T-helper 17 cell (primary cell): ENCODE measurements around the gene CNDP1. TPM values are rescaled to one million over a fixed set of nuclear protein-coding genes. Genes with fewer than 3 reads are reported as not detected.

Experiments used
- ATAC-seq: fragments of 150-1000 bp; cut with Tn5 transposase; 2 replicates; pipeline ENCODE4 v1.10.0; 2021; ENCODE audit warnings: mild to moderate bottlenecking, moderate library complexity
- DNase-seq, 3 donors: peaks; one replicate each; pipeline versions ENCODE4 v3.0.0 to v3.0.0-alpha.2; 2020 to 2021
- H3K9me3 ChIP-seq: one replicate; pipeline ENCODE4 v1.7.0; 2013; ENCODE audit warnings: low read length, mild to moderate bottlenecking; ENCODE audit not compliant: control insufficient read depth, poor library complexity, severe bottlenecking
- H3K27ac Mint-ChIP-seq: one replicate; pipeline ENCODE4 v1.8.0; 2022; ENCODE audit warnings: mild to moderate bottlenecking, moderate library complexity, mixed read lengths
- H3K27me3 Mint-ChIP-seq: one replicate; pipeline ENCODE4 v1.8.0; 2022; ENCODE audit warnings: mixed read lengths
- H3K36me3 Mint-ChIP-seq: one replicate; pipeline ENCODE4 v1.8.0; 2022; ENCODE audit warnings: low read depth, mixed read lengths
- H3K4me1 Mint-ChIP-seq: one replicate; pipeline ENCODE4 v1.8.0; 2022; ENCODE audit warnings: mild to moderate bottlenecking, mixed read lengths
- H3K4me3 Mint-ChIP-seq: one replicate; pipeline ENCODE4 v1.8.0; 2022; ENCODE audit warnings: mild to moderate bottlenecking, moderate library complexity, mixed read lengths
- total RNA-seq, 4 donors: library from RNA in 2 of 4; stranded (reverse) in 2 of 4; gene quantifications; one replicate each; pipeline ENCODE4 v1.2.3 and lab custom pipeline; 2022 to 2026

The CNDP1 gene
- total RNA-seq, 2 donors from 2014 or later = 0.20 to 0.23 TPM

DNA sequence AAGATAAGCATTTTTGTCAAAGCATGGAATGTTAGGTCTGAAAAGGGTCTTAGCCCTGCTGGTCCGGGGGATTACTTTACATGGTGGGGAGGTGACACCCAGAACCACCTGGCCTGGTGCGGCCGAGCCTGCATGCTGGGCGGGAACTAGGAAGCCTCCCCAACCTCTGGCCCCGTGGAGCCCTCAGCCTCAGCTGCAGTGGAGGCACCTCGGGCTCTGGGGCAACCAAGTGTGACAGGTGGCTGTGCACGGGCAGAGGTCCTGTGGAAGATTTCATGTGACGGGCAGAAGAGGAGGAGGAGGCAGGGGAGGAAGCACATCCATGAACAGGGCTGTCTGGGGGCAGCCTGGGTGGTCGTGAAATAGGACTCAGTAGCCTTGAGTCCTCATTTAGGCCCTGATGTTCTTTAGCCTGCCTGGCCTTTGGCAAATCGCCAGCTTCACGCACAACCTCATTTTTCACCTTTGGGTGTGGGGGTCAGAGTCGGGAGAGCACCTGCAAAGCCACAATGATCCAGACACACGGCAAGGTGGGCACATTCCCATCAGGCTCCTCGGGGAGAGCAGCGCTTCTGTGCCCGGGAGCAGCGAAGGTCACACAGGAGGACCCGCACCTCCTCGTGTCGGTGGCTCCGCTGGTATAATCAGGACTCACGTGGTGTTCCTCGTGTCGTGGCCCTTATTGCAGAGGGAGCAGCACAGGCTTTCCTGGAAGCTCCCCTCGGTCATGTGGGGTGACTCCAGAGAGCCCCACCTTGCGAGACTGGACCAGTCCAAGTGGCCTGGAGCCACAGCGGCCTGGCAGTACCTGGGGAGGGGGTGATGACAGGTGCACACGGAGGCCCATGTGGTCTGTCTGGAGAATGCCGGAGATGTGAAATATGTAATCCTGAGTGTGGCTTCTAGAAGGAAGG, 24.2 kb upstream of the CNDP1 start:
- Mint-ChIP-seq H3K36me3 (peaks cover 20% of the 10 kb centered on the region), H3K27me3 (no peaks in the 10 kb centered on the region), H3K4me1 (peaks cover 20% of the 10 kb centered on the region), H3K4me3 (no peak overlapping the region), H3K27ac (peak overlapping the region; percentile 16)
- no peak for ATAC-seq
- DNase-seq = no peak
- no peaks in the 10 kb centered on the region for H3K9me3 ChIP-seq

DNA sequence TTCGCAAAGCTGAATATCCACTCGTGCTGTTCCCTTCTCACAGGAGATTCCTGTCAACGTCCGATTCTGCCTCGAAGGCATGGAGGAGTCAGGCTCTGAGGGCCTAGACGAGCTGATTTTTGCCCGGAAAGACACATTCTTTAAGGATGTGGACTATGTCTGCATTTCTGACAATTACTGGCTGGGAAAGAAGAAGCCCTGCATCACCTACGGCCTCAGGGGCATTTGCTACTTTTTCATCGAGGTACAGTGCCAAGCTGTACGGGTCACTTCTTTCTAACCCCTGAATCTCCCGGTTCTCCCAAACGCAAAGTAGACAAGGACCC, 23.6 kb upstream of the CNDP1 start:
- no peak overlapping the region for H3K4me3 Mint-ChIP-seq
- ATAC-seq = no peak
- DNase-seq = no peak
- no peaks in the 10 kb centered on the region for H3K27me3 Mint-ChIP-seq
- H3K27ac Mint-ChIP-seq = peak overlapping the region; percentile 16
- H3K4me1 Mint-ChIP-seq = peaks cover 18% of the 10 kb centered on the region
- no peaks in the 10 kb centered on the region for H3K9me3 ChIP-seq
- peaks cover 18% of the 10 kb centered on the region for H3K36me3 Mint-ChIP-seq

DNA sequence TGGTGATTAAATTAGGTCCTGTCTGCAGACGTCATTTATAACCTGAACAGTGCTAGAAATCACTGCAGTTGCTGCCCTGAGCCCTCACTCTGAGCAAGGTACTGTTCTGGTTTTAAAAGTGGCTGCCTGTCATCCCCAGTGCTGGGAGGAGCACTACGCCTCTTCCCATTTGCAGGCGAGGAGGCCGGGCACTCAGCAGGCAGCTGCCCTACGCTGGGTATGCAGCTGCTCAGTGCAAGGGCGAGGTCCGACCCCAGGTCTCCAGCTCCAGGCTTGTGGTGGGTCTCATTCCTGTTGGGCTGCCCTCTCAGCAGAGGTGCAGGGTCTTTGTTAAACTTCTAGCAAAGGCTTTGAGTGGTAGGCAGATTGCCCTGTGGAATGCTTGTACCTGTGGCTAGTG, 22.5 kb upstream of the CNDP1 start:
- Mint-ChIP-seq H3K4me3 (no peak overlapping the region), H3K36me3 (peaks cover 15% of the 10 kb centered on the region), H3K27me3 (no peaks in the 10 kb centered on the region), H3K4me1 (peaks cover 16% of the 10 kb centered on the region), H3K27ac (peak overlapping the region; percentile 29)
- no peaks in the 10 kb centered on the region for H3K9me3 ChIP-seq
- ATAC-seq (no peak), DNase-seq (no peak)

DNA sequence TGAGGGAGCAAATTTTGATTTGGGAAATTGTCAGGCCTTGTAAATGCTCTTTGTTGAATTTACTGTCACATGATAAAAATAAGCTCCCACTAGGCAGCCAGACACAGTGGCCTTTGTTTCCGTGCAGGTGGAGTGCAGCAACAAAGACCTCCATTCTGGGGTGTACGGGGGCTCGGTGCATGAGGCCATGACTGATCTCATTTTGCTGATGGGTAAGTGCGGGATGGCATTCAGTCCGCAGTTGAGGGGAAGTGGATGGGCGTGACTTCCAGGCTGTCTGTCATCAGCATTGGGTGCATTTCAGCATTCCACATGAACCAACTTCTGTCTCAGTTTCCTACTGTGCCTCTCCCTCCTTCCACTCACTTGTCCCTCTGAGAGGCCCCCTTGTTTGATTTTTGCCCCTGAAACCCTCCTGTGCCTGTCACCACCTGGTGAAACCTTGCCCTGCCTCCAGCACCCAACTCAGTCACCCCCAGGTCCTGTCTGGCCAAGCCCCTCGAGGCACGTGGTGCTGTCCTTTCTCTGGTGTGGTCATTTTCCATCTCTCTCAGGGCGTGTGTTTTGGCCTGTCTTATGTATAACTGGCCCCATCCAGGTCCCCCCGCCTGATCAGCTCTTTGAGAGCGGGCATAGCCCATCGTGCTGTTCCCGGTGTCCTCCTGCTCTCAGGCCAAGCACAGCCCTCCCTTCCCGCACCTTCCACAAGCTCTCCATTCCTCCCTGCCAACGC, 21.8 kb upstream of the CNDP1 start:
- Mint-ChIP-seq H3K4me1 (peaks cover 12% of the 10 kb centered on the region), H3K27me3 (no peaks in the 10 kb centered on the region), H3K4me3 (no peak overlapping the region), H3K36me3 (peaks cover 11% of the 10 kb centered on the region), H3K27ac (no peak overlapping the region)
- ATAC-seq = no peak
- no peak for DNase-seq
- H3K9me3 ChIP-seq = no peaks in the 10 kb centered on the region

DNA sequence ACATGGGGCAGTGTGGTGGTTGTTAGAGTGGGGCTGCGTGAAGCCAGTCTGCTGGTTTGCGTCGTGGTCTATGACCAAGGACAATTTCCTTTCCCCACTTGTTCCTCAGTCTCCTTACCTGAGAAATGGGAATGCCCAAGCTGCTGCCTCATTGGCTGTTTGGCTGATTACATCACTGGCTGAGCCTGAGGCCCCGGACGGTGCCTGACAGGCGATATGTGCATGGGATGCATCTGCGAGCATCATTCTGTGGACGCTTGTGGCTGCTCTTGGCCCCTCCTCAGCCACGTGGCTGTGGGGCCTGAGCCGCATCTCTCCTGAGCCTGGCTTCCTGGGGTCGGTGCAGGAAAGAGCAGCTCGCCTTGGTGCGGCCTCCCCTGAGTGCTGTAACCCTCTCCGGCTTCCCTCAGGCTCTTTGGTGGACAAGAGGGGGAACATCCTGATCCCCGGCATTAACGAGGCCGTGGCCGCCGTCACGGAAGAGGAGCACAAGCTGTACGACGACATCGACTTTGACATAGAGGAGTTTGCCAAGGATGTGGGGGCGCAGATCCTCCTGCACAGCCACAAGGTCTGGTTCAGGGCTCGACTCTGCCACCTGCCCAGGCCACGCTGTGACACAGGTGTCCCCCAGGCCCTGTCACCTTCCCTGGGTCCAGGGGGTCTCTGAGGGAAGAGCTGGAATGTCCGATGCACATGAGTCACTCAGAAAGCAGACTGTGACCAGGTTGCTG, 21.0 kb upstream of the CNDP1 start:
- Mint-ChIP-seq H3K4me1 (peaks cover 8% of the 10 kb centered on the region), H3K27me3 (no peaks in the 10 kb centered on the region), H3K4me3 (no peak overlapping the region), H3K27ac (no peak overlapping the region), H3K36me3 (peaks cover 9% of the 10 kb centered on the region)
- ATAC-seq (no peak), DNase-seq (no peak)
- H3K9me3 ChIP-seq = no peaks in the 10 kb centered on the region

DNA sequence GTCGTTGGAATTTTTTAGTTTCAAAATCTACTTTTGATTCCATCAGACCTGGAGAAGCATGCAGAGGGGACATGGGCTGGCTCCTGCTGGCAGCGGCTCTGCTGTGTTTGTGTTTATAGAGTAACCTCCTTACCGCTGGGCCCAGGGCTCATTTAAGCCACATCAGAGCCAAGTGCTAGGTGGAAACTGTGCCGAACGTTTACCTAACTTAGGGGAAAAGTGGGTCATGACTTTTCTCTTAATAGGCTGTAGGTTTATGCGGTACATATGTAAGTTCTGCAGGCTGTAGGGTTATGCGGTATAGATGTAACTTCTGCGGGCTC, 20.5 kb upstream of the CNDP1 start:
- H3K27ac Mint-ChIP-seq = no peak overlapping the region
- H3K4me3 Mint-ChIP-seq = no peak overlapping the region
- H3K27me3 Mint-ChIP-seq = no peaks in the 10 kb centered on the region
- H3K36me3 Mint-ChIP-seq = peaks cover 9% of the 10 kb centered on the region
- DNase-seq (no peak), ATAC-seq (no peak)
- H3K4me1 Mint-ChIP-seq = peaks cover 8% of the 10 kb centered on the region
- no peaks in the 10 kb centered on the region for H3K9me3 ChIP-seq

DNA sequence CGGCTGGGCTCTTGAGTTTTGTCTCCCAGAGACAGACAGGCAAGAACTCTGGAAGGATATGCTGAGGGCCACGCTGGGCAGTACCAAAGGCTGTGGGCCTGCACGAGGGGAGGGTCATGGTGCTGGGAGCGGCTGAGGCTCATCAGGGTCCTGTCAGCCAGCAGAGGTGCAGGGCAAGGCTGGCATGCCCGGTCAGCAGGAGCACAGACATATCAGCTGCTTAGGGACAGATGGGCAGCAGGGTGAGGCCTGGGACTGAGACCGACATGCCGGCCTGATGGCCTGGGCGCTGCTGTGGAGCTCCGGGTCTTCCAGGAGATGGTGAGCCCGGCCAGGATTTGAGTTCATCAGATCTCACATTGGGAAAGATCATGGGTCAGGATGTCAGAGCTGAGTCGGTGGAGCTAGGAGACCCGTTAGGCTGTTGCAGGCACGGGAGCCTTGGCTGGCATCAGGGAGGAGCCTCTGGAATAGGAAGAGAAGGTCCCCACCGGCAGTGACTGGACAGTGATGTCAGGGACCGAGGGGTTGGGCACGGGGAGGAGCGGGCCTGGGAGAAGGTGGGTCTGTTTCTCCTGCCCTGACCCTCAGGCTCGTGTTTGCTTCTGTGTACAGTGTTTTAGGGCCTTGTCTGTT, 19.3 kb upstream of the CNDP1 start:
- H3K9me3 ChIP-seq = no peaks in the 10 kb centered on the region
- Mint-ChIP-seq H3K4me3 (no peak overlapping the region), H3K4me1 (peaks cover 8% of the 10 kb centered on the region), H3K27me3 (no peaks in the 10 kb centered on the region), H3K36me3 (peaks cover 9% of the 10 kb centered on the region), H3K27ac (no peak overlapping the region)
- DNase-seq (no peak), ATAC-seq (no peak)

DNA sequence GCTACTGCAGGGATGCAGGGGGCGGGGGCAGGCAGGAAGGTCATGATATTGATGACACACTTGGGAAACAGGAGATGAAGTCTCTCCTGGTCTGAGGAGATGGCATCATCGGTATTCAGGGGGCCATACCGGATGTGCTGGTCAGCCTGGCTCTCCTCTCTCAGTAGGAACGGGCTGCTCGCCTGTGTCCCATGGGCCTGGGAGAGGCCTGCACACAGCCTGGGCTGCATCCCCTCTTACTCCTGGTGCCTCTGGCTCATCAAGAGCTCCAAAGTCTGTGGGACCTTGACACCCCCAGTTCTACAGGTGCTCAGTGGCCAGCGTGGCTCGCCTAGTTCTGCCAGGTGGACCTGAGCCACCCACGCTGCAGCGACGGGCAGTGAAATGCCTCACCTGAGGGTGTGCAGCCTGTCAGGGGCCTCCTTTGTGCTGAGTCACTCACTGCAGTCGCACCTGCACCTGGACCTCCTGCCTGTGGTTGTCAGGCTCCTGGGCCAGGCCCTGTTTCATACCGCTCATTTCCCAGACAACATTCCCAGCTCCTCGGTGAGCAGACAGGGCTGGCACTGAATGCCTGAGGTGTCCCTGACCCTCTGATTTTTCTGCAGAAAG, 18.6 kb upstream of the CNDP1 start:
- Mint-ChIP-seq H3K27me3 (no peaks in the 10 kb centered on the region), H3K4me3 (no peak overlapping the region), H3K36me3 (peaks cover 9% of the 10 kb centered on the region), H3K4me1 (peaks cover 8% of the 10 kb centered on the region), H3K27ac (no peak overlapping the region)
- no peak for DNase-seq
- no peak for ATAC-seq
- no peaks in the 10 kb centered on the region for H3K9me3 ChIP-seq

DNA sequence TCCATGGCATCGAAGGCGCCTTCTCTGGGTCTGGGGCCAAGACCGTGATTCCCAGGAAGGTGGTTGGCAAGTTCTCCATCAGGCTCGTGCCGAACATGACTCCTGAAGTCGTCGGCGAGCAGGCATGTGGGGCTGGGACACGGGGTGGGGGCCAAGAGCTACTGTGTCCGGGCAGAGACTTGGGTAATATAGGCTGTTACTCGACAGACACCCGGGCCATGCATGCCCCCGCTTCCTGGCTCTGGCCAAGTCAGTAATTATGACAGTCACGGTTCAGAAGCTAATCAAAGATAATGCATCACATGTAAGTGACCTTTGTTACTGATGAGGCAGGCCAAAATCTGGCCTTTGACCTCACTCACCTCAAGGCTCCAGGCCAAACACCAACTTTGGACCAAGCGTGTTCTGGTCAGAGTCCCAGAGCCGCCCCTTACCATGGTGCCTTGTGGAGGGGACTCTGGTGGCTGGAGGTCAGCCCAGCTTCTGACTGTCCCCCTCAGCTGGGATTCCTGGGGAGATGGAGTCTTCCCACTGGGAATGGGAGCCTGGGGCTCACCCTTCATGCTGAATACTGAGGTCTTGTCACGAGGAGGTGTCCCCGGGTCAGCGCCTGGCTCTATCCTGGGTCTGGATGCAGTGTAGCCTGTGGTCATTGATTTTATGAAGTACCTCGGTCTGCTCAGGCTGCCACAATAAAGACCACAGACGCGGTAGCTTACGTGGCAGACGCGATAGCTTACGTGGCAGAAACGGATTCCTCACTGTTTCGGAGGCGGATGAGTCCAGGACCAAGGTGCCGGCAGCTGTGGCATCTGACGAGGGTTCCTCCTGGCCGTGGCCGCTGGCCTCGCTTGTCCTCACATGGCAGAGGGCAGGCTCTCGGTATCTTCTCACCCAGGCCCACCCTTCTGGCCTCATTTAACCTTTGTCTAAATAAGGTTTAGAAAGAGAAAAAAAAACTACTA, 17.7 kb upstream of the CNDP1 start:
- no peaks in the 10 kb centered on the region for H3K27me3 Mint-ChIP-seq
- H3K27ac Mint-ChIP-seq = no peak overlapping the region
- peaks cover 8% of the 10 kb centered on the region for H3K4me1 Mint-ChIP-seq
- no peak overlapping the region for H3K4me3 Mint-ChIP-seq
- H3K36me3 Mint-ChIP-seq = peaks cover 9% of the 10 kb centered on the region
- H3K9me3 ChIP-seq = no peaks in the 10 kb centered on the region
- ATAC-seq (no peak), DNase-seq (no peak)

DNA sequence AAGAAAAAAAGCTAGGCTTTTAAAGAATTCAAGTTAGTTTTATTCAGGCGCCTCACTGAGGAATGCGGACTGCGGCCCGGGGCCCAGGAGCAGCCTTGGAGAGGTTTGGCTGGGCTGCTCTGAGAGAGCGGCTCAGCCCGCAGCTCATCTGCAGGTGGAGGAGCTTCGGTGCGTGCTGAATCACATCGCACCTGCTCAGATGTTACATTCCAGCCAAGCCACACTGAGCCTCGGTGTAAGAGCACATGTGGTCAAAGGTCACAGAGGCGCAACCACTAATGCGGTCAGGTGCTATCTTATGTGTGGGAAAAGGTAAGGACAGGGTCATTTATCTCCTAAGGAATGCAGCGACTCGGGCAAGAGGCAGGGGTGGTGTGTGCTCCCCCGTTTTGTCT, 17.1 kb upstream of the CNDP1 start:
- Mint-ChIP-seq H3K4me1 (peaks cover 8% of the 10 kb centered on the region), H3K27me3 (no peaks in the 10 kb centered on the region), H3K27ac (no peak overlapping the region), H3K36me3 (peaks cover 9% of the 10 kb centered on the region), H3K4me3 (no peak overlapping the region)
- ATAC-seq (no peak), DNase-seq (no peak)
- H3K9me3 ChIP-seq = no peaks in the 10 kb centered on the region

DNA sequence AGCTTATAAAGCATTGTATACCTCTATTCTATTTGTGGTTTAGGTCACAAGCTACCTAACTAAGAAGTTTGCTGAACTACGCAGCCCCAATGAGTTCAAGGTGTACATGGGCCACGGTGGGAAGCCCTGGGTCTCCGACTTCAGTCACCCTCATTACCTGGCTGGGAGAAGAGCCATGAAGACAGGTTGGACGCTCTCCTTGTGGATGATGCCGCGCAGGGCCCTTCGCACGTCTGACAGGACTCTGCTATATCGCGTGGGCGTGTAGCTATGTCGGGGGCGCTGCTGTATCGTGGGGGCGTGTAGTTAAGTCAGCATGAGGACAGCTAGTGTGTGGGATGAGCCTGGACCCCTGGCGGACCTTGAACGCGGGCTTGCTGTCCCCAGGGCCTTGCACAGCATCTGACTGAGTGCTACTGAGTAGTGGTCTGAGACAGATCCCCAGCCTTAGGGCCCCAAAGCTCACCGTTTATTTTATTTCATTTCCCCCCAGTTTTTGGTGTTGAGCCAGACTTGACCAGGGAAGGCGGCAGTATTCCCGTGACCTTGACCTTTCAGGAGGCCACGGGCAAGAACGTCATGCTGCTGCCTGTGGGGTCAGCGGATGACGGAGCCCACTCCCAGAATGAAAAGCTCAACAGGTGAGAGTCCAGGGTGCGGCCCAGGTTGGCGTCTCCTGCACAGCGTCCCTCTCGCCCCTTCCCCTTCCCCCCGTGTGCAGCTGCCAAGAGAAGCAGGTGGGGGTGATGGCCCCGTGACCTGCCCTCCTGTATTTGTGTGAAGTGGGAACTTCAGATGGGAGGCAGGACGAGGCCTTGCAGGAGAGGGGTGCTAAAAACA, 15.6 kb upstream of the CNDP1 start:
- Mint-ChIP-seq H3K36me3 (peaks cover 3% of the 10 kb centered on the region), H3K27me3 (no peaks in the 10 kb centered on the region), H3K27ac (no peak overlapping the region), H3K4me3 (no peak overlapping the region), H3K4me1 (peaks cover 4% of the 10 kb centered on the region)
- DNase-seq (no peak), ATAC-seq (no peak)
- no peaks in the 10 kb centered on the region for H3K9me3 ChIP-seq
